DOHH2 (cell line): ENCODE measurements around the gene CEP57L1.

Experiments used
- EZH2phosphoT487 ChIP-seq: fragments of 200-600 bp; sonication (generic); IDR thresholded peaks from 2 replicates; pipeline ENCODE4 v1.6.1; 2017; ENCODE audit warnings: borderline replicate concordance, mild to moderate bottlenecking, antibody characterized with exemption, low read length, moderate library complexity, mixed read lengths
- TF ChIP-seq, protein P1 (sequence below): fragments of 200-600 bp; sonication (generic); IDR thresholded peaks from one replicate; pipeline ENCODE4 v1.5.1; 2014; ENCODE audit warnings: antibody characterized with exemption, mild to moderate bottlenecking, low read depth, low read length; ENCODE audit not compliant: poor library complexity, severe bottlenecking

DNA sequence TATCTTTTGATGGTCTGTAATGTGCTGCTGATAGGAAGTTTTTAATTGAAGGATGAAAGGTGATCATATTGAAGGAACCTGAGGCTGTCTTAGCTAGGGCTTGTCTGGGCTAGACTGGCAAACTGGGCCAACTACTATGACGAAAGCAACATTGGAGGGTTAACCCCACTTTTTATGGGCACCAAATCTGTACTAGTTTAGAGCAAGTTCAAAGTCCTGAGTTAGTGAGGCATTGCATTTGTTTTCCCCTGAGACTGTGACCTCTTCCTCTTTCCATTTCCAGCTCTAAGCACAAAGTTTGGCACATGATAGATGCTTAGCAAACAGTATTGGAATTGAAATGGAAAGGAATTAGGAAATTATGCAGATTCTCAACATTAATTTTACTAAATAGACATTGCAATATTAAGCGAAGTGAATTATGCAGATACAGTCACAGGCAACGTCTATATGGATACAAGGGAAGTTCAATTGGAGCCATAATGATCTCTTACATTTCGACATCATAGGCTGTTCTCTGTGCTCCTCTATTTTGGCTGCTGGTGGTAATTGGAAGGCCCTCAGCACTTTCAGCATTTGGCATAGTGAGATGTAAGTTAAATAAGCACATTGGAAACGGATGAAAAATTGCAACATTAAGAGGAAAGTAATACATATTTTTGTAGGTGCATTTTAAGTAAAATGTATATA is 22.2 kb downstream of the CEP57L1 start:
- TF ChIP-seq, protein P1, sequence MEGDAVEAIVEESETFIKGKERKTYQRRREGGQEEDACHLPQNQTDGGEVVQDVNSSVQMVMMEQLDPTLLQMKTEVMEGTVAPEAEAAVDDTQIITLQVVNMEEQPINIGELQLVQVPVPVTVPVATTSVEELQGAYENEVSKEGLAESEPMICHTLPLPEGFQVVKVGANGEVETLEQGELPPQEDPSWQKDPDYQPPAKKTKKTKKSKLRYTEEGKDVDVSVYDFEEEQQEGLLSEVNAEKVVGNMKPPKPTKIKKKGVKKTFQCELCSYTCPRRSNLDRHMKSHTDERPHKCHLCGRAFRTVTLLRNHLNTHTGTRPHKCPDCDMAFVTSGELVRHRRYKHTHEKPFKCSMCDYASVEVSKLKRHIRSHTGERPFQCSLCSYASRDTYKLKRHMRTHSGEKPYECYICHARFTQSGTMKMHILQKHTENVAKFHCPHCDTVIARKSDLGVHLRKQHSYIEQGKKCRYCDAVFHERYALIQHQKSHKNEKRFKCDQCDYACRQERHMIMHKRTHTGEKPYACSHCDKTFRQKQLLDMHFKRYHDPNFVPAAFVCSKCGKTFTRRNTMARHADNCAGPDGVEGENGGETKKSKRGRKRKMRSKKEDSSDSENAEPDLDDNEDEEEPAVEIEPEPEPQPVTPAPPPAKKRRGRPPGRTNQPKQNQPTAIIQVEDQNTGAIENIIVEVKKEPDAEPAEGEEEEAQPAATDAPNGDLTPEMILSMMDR: no peak
- no peak for TF ChIP-seq EZH2phosphoT487
